GM19467 (cell line): ENCODE results near the gene GLRA1.

ENCODE experiments used
- ATAC-seq: cut with Tn5 transposase; IDR thresholded peaks from one replicate; pipeline ENCODE4 v1.9.1; 2021; ENCODE audit warnings: mild to moderate bottlenecking, moderate library complexity; ENCODE audit not compliant: unreplicated experiment

The GLRA1 gene

DNA sequence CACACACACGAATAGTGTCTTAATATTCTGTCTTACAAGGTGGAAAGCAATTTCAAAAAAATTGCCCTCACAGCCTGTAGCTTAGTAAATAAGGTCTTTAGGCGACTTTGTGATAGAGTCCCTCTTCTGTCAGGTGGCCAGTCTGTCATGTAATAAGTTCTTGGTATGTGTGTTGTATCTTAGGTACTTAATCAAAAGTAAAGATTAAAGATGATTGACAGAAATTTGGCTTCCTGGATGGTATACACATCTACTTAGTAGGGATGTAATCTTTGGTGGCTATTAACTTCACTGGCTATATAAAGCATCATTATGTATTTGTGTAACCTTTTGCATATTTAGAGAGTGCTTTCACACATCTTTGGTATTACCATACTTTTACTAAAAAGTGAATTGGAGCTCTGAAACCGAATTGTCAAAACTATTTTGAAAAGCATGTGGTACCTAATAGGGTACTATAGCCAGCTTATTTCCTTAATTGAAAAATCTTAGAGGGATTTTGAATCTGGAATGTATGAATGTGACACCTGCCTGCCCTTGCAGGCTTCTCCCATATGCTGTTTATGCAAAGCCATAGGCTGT is 149.5 kb downstream of the GLRA1 start:
- no peak for ATAC-seq

DNA sequence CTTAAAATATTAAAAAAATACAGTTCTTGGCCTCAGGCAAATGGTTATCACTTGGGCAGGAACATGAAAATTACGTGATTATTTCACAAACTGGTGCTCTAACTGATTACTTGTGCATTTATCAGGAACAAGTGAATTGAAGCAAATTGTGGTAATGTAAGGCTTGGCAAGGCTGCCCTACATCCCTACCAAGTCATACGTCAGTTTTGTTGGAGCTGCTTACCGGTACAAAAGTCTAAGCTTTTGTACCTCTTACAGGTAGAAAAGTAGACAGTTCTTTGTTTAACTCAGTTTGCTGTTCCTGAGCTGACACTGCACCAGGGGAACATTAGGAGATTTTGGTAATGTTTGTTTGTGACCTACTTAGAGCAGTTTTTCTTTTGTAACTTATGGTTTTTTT is 150.7 kb downstream of the GLRA1 start:
- no peak for ATAC-seq

DNA sequence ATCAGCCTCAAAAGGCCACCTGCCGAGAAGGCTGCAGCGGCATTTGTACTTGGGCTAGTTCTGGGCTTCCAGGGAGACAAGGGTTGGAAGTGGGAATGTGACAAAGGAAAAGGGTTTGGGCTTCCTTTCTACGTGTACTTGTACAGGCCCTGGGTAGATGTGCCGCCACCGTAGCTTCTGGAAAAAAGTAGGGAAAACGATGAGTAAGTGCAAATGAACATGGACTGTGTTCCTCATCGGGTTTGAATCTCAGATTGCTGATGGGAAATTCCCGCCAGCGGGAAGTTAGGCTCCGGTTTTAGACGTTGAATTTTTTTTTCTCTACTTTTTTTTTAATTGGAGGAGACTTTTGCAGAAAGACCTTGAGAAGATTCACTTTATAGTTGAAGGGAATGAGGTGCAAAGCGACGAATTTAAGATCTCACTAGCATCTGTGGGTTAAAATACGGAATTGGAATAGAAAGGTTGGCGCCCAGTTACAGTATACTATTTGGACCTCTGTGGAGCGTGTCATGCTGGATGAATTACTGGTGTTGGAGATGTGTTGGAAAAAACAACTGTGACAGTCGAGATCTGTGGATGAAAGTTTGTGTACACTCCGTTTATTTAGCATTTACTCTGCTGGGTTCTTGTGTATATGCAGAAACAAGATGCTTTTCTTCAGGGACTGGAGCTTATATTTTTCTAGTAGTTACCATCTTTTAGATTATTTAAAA is 151.6 kb downstream of the GLRA1 start:
- ATAC-seq, result no peak
